Hepatocyte (in vitro differentiated cells): ENCODE data around the gene NR6A1.

Experiments
- EZH2 ChIP-seq: fragments of 200-600 bp; sonication (generic); IDR thresholded peaks from 2 replicates; pipeline ENCODE4 v1.6.1; 2016; ENCODE audit warnings: antibody characterized with exemption, mild to moderate bottlenecking, borderline replicate concordance
- EZH2phosphoT487 ChIP-seq: fragments of 200-600 bp; sonication (generic); IDR thresholded peaks from one replicate; pipeline ENCODE4 v1.6.1; 2018; ENCODE audit warnings: antibody characterized with exemption, mild to moderate bottlenecking, low read depth, moderate library complexity; ENCODE audit not compliant: unreplicated experiment, severe bottlenecking
- TF ChIP-seq, protein P1 (sequence below): fragments of 200-600 bp; sonication (generic); IDR thresholded peaks from 2 replicates; pipeline ENCODE4 v1.5.1; 2016; ENCODE audit warnings: antibody characterized with exemption, mild to moderate bottlenecking; ENCODE audit not compliant: poor library complexity

DNA sequence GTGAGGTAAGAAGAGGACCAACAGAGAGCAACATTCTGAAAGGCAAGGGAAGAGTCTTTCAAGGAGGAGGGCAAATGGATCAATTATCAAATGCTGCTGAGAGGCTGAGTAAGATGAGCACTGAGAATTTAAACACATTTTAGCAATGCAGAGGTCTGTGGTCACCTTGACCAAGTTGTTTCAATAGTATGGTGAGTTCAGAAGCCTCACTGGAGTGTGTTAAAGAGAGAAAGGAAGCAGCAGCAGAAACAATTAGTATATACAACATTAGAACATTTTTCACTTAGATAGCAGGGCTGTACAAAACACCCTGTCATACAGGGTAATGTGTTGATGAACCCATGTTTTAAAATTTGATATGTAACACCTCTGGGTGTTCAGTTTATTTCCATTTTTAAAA, 131.5 kb downstream of the NR6A1 start:
- TF ChIP-seq, protein P1, sequence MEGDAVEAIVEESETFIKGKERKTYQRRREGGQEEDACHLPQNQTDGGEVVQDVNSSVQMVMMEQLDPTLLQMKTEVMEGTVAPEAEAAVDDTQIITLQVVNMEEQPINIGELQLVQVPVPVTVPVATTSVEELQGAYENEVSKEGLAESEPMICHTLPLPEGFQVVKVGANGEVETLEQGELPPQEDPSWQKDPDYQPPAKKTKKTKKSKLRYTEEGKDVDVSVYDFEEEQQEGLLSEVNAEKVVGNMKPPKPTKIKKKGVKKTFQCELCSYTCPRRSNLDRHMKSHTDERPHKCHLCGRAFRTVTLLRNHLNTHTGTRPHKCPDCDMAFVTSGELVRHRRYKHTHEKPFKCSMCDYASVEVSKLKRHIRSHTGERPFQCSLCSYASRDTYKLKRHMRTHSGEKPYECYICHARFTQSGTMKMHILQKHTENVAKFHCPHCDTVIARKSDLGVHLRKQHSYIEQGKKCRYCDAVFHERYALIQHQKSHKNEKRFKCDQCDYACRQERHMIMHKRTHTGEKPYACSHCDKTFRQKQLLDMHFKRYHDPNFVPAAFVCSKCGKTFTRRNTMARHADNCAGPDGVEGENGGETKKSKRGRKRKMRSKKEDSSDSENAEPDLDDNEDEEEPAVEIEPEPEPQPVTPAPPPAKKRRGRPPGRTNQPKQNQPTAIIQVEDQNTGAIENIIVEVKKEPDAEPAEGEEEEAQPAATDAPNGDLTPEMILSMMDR: no peak
- TF ChIP-seq EZH2: no peak
- TF ChIP-seq EZH2phosphoT487: no peak
